Forelimb muscle (tissue), 1 donor: ENCODE data around the gene ELMO1. TPM values are rescaled to one million over a fixed set of nuclear protein-coding genes. Genes with fewer than 3 reads are reported as not detected.

Experiments
- DNase-seq: peaks from one replicate; pipeline ENCODE4 v3.0.0-alpha.2; 2013; ENCODE audit warnings: low read depth
- polyA plus RNA-seq: library from polyadenylated mRNA; unstranded; fragments of 120-200 nt; gene quantifications from one replicate; pipeline ENCODE4 v1.2.1, GENCODE V29; 2013; ENCODE audit not compliant: insufficient read length

ELMO1 gene
- polyA plus RNA-seq, 1 donor = 24.5 TPM

DNA sequence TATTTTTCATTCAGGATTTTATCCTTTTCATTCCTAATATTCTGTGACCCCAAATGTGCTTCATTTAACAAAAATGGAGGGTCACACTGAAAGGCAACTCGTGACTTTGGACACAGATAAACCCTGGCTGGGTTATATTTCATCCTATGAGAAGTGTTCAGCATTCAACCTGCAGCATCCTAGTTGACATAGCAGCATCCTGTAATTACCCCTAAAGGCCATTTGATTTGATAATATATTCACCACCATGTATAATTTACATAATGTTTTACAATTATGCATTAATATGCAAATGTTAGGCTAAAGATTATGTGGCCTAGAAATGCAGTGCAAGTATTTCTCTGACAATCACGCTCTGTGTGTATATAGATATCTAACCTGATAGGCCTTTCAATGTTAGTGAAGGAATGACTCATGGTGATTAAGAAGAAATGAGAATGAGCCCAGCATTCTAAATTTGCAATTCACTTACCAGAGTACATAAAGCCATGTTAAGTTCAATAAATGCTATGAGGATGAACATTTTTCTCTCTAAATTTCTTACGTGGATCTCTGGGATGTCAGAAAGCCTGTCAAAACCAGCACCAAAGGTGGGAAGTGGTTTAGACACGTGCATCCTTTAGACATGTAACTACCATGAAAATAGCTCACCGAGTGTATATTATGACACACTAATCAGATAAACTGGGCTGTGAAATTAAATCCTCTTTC, 386.7 kb downstream of the ELMO1 start:
- no peak for DNase-seq

GRCh38 chr7:37056234-37056912, 392.3 kb downstream of the ELMO1 start:
- no peak for DNase-seq

GRCh38 chr7:37054624-37055241, 393.9 kb downstream of the ELMO1 start:
- no peak for DNase-seq

- no peak for DNase-seq
Measured at GRCh38 chr7:37052705-37053104, 396.0 kb downstream of the ELMO1 start.

DNA sequence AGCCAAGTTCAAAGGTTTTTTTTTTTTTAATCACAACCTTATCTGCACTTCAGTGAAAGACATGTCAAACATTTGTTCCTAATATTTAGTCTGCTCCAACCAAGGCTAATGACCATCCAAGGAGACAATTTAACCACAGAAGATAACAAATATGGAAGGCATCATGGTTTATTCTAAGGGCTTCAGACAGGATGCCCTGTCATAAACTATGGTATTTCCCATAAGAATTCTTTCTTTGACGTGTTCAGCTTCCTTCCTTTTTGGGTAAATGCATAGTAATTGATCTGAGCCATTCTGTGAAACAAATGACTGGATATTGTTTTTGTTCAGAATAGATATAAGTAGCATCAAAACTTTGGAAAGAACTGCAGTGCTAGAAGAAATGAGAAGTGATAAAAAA, 397.9 kb downstream of the ELMO1 start:
- DNase-seq = no peak

GRCh38 chr7:37048674-37049073, 400.0 kb downstream of the ELMO1 start:
- DNase-seq = no peak

- no peak for DNase-seq
Measured at GRCh38 chr7:37047260-37047659, 401.4 kb downstream of the ELMO1 start.

DNA sequence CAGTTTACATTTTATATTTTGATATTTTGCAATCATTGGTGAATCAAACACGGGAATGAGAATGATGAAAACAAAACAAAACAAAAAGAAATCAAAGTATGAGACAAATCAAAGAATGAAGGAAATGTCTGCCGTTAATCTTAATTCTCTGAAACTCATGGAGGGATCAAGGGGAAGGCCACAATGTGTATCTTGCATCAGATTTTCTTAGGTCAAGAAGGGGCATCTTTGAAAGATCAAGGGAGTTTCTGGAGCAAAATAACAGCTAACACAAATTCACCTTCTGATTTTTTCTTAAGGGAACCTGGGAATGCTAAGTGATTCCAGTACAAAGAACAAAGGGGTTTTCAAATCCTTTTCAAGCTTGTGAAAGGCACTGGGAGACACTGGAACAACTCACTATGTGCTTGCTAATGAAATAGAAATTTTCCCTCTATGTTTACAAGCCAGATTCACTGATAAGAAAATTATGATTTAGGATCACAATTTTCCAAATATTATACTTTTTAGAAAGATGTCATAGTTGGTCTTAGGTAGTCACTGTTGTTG, 402.1 kb downstream of the ELMO1 start:
- DNase-seq = no peak

- no peak for DNase-seq
Measured at GRCh38 chr7:37045681-37046179, 402.9 kb downstream of the ELMO1 start.

- DNase-seq = no peak
Measured at GRCh38 chr7:37041461-37041860, 407.2 kb downstream of the ELMO1 start.

DNA sequence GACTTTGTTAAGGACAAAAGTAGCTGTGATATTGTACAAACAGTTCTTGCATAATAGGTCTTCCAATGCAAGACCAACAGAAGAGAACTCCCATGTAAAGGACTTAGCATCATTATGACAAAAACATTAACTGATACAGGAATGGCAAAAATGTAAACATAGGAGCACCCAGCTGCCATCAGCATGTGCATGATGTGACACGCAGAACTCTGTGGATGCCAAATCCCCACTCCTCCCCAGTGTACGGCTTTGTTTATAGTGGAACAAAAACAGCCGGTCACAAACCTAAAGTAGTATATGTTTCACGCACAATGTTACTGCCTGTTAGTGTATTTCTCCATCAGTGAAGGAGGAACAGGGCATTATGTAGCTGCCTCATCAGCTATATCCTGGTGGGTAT, 408.3 kb downstream of the ELMO1 start:
- DNase-seq = no peak

DNA sequence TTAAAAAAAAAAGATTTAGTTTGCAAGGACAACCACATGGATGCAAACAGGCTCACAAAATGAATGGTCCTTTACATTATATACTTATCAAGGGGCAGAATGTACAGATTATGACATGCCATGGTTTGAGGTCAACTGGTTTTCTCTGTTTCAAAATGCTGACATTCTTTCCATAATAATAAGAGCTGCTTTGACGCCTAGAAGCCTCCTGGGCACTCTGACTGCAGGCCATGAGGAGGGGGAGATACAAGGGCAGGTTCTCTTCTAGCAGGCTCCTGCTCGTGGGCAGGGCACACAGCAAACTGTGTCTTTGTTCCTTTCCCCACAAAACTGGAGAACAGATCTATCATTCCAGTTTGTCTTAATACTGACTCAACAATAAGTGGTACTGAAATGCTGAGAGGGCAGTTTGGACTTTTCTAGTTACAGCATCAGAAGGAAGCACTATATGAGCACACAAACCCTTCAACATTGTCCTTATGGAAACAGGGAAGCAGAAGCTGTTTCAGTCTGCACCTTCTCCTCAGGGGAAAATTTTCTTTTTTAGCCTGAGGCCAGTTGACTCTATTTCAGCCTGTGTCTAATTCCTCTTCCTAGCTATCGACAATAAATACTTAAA, 409.4 kb downstream of the ELMO1 start:
- DNase-seq = no peak

DNA sequence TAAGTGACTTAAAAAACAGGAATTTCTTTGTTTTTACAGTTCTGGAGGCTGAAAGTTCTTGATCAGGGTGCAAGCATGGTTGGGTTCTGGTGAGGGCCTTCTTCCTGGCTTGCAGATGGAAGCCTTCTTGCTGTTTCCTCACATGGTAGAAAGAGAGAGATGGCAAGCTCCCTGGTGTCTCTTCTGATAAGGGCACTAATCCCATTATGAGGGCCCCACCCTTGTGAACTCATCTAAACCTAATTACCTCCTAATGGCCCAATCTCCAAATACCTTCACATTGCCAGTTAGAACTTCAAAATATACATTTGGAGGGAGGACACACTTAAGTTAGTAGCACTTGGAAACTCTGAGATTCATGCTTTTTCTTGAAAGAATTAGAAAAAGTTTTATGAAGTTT, 410.0 kb downstream of the ELMO1 start:
- no peak for DNase-seq

- no peak for DNase-seq
Measured at GRCh38 chr7:37037286-37037685, 411.4 kb downstream of the ELMO1 start.

GRCh38 chr7:37035631-37036030, 413.0 kb downstream of the ELMO1 start:
- DNase-seq = no peak

DNA sequence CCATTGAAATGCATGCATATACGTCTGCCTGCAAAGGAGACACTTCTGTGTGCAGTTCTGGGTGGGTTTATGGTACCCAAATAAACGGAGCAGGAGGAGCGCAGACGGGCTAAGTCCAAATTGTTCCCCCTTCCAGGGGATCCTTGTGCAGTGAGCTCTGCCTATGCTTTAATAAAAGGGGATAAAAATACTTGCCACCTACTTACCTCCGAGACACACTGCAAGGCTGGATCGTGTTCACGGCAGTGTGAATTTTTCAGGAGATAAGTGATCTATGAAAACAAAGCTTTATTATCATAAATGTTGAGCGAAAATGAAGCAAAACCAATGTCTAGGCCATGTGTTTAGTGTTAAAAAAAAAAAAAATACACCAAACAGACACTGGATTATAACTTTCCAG, 415.5 kb downstream of the ELMO1 start:
- no peak for DNase-seq

GRCh38 chr7:37032258-37032601, 416.4 kb downstream of the ELMO1 start:
- no peak for DNase-seq

DNA sequence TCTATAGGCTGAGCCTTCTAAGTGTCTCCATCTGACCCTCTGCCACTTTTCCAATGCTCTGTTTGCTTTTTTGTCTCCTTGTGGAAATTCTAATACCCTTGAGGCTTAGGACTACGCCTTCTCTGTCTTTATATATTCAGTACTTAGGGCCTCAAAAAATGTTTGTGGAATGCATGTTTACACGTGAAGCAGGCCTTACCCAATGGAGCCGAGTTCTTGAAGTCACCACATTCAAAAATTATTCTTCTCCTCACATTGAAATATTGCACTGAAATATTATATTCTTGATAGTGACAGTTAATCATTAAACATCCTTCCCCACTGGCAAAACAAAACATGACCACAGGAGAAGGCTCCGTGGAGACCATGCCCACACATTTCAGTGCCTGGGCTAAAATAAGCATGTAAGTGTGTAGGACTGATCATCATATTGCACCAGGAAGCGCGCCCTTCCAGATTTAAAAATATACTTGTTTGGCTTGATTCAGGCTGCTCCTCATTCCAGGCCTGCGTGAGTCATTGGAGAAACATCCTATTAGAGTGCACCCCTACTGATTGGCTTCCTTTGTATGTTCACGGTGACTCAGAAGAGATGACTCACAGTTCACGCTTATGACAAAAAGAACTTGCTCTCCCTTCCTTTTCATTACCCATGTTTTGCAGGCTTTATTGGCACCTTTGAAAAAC, 416.9 kb downstream of the ELMO1 start:
- peak; percentile 32 for DNase-seq

DNA sequence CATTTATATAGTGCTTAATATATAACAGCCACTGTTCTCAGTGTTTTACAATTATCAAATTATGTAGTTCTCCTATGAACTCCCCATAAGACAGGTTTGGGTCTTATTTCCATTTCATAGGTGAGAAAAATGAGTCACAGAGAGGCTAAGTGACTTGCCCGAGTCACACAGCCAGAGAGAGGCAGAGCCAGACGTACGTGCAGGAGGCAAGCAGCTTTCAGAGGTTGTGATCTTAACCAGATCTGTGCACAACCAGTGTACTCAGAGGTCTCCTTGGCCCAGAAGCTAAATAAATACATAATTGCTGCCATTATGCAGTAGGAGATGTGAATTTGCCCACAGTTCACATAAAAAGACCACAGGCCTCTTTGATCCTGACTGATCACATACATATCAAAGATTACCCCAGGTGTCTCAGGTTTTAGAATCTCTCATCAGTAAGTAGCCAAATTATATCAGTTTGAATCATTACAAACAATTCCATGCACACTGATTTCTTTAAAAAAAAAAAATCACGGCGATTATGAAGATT, 419.7 kb downstream of the ELMO1 start:
- no peak for DNase-seq

DNA sequence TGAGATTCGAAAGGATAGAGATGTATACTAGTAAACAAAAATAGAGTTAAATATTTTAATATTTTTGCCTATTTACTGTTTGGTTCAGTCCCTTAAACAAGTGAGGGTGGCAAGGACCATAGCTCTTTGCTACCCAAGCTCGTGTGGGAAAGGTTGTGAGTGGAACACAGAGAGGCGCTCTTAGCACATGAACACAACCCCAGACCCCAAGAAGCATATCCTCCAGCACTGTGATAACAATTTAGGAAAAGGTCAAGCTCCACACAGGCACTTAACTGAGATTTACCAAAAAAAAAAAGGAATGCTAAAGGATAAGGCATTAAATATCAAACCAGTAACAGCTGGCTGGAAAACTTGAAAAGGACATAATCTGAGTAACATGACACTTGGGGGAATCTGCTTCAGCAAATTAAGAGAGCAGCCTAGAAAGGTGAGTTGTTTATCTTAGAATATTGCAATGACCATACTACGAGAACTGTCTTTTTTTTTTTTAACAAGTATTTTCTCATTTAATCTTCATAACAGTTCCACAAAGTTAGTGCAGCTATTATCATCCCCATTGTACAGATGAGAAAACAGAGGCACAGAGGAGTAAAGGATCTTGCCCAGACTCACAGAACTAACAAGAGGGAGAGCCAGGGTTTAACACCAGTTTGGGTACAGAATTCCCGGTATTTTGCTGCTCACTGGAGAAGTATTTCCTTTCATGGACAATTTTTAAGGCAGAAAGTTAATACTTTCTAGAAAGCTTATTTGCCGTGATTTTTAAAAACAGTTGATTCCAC, 420.9 kb downstream of the ELMO1 start:
- DNase-seq = no peak

GRCh38 chr7:37027104-37027503, 421.6 kb downstream of the ELMO1 start:
- DNase-seq = no peak
